GM19395 (cell line): Measurements from ENCODE around the gene CHIC1.

ENCODE experiments used
- ATAC-seq: cut with Tn5 transposase; IDR thresholded peaks from one replicate; pipeline ENCODE4 v1.9.1; 2021; ENCODE audit warnings: mild to moderate bottlenecking, moderate library complexity; ENCODE audit not compliant: unreplicated experiment

CHIC1 gene

DNA sequence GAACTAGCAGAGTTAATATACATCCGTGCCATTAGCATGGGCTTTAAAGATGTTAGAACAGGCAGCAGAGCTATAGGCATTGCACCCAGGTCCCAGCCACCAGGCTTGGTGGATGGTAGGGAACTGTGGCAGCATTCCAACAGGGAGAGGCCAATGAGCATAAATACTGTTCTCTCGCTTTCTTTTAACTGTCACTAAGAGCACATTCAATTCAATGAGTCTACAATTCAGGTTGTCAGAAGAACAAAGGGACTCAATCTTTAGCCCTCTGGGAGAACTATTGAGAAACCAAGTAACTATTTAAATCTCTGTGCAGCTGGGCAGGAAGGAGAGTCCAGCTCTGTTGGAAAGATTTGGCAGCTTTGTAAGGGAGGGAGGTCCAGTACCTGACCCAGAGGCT, 165.6 kb downstream of the CHIC1 start:
- ATAC-seq = no peak
